Amniotic stem cell (primary cell): ENCODE results near the gene FAM171A2.
"Not testable (repeated sequence)": the region's sequence is repeated elsewhere in the genome, so short reads cannot be mapped to it uniquely, and the experiment has no call there.

Source experiments
- DNase-seq: peaks from one replicate; lab custom pipeline; 2025; lab: John Stamatoyannopoulos, UW

The FAM171A2 gene

DNA sequence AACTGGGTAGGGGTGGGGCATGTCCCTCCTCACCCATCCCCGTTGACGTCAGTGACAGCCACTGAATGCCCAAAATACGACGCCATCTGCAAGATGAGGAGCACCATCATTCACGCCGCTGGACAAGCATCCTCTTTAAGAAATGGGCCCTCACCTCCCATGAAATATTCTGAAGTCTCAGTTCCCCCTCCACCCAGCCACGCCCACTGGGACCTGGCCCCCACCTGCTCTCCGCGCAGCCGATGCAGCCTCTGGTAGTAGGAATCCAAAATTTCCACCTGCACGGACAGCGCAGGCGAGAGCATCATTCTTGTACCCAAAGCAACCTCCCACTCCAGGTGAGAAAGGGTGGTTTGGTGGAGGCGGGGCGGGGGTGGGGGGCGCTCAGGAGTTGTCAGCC lies 20.2 kb upstream of the FAM171A2 start:
- DNase-seq, result no peak

DNA sequence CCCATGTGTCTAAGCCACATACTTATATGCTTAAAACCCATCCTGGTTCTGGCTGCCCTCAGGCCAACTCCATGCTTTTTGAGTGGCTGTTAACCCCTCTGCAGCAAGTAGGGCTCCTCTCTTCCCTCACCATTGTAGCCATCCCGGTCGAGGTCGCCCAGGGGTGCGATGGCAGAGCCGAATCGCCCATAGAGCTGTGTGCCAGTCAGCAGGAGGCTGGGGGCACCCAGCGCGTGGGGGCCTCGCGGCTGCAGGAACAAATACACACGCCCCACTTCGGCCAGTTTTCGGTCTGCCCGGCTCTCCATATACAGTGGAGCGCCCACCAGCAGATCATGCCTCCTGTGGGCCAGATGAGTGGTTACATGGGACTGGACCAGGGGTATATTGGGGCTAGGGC lies 19.7 kb upstream of the FAM171A2 start:
- no peak for DNase-seq

DNA sequence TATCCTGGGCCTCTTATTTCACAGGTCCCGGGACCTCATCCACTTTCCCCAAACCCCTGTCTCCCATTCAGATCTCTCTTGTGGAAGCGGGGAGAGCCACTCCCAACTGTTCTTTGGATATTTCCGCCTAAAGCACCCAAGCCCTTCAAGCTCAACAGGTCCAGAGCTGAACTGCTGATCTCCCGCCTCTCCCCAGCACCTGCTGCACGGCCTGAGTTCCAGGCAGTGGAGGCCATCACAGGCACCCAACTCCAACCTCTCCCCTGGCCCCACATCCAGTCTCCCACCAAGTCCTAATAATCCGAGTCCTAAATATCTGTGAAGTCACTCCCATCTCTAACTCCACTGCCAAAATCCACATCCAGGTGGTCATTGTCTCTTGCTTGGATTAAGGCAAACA lies 19.3 kb upstream of the FAM171A2 start:
- DNase-seq, result no peak

DNA sequence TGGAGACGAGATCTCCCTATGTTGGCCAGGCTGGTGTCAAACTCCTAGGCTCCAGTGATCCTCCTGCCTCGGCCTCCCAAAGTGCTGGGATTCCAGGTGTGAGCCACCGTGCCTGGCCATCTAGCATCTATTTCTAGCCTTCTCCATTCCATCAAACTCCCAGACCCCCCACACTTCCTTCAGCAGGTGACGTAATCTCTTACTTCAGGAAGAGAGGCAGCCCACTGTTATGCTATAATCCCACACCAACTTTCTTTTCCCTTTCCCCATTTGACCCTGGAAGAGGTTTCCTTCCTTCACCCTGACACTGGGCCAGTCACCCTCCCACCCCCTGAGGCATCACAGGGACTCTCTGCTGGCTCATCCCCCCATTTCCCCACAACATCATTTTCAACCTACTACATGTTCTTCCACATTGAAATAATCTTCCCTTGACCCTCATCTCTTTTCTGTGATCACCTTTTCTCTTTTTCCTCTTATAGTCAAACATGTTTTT lies 18.2 kb upstream of the FAM171A2 start:
- DNase-seq, result no peak

DNA sequence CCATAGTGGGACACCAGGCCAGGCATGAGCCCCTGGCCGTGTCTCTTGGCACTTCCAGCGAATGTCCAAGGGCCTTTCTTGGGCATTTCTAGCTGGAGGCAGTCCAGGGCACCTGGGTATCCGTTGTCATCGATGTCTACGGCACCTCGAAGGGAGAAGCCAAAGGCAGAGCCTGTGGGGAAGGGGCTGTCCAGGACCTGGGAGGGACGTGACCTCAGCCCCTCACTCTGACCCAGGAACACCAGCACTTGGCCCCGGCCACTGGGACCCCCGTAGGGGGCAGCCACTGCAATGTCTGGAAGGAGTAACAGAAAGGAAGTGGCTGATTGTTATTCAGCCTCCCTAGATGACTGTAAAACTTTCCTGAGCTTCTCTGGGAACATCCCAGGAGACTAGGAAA lies 17.1 kb upstream of the FAM171A2 start:
- no peak for DNase-seq

DNA sequence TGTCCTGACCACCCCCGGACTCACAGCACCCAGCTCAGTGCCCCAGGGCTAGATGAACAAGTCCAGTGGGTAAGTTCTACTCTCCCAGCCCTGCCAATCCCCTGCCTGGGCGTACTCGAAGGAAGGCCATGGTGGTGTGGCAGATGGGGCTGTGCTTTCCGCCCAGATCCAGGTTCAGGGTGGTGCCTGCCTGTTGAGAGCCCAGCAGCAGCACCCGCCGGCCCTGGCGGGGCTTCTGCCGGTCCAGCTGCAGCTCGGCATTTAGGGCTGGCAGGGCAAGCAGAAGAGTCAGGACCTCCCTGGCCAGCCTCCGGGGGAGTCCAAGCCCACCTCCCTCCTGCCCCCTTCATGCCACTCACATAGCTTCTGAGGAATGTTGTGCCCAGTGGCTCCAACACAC lies 16.2 kb upstream of the FAM171A2 start:
- DNase-seq, result no peak

DNA sequence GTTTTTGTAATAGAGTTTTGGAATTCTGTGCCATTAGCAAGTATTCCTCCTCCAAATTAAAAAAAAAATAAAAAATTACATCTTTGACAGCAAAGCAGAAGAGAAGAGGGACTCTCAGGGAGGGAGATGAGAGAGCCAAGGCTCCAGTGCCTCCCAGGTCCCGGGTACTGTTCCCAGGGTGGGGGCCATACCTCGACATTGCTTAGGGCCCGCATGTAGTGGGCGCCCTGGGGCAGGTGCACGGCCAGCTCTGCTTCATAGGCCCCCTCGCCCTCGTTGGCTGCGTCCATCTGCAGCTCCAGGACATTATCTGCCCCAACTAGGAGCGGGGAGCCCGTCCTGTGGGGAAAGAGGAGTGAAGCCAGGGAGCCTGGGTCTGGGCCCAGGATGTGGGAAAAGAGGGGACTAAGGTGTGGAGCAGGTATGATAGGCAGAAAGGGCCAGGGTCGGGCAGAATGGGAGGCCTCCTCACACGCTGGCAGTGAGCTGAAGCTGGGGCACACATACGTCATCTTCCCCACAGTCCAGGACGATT lies 14.6 kb upstream of the FAM171A2 start:
- no peak for DNase-seq

DNA sequence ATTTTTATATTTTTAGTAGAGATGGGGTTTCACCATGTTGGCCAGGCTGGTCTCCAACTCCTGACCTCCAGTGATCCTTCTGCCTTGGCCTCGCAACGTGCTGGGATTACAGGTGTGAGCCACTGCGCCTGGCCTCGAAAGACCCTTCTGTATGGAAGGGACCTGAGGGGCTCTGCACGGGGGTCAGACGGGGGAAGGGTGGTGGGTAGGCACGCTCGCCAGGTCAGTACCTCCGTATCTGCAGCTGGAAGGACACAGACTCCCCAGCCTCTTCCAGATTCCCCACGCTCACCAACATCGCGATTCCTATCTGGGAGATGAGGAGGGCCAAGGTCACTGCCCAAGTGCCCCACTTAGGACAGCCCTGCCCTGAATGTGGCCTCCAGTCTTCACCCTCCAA lies 13.1 kb upstream of the FAM171A2 start:
- DNase-seq, result no peak

DNA sequence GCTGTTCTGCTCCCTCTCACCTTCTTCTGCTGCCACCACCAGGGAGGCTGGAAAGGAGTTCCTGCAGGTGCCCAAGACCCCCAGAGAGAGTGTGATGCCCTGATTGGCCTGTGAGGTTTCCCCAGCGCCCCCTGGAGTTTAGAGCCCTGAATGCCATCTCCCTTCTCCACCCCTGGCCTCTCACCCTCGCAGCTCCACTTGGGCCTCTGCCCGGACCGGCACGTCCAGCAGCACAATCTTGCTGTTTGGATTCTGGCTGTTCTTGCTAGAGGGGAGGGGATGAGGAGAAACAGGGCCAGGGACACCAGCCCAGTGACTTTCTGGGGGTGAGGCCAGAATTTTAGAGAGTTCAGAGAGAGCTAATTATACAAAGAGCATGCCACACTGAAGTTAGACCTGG lies 12.5 kb upstream of the FAM171A2 start:
- no peak for DNase-seq

DNA sequence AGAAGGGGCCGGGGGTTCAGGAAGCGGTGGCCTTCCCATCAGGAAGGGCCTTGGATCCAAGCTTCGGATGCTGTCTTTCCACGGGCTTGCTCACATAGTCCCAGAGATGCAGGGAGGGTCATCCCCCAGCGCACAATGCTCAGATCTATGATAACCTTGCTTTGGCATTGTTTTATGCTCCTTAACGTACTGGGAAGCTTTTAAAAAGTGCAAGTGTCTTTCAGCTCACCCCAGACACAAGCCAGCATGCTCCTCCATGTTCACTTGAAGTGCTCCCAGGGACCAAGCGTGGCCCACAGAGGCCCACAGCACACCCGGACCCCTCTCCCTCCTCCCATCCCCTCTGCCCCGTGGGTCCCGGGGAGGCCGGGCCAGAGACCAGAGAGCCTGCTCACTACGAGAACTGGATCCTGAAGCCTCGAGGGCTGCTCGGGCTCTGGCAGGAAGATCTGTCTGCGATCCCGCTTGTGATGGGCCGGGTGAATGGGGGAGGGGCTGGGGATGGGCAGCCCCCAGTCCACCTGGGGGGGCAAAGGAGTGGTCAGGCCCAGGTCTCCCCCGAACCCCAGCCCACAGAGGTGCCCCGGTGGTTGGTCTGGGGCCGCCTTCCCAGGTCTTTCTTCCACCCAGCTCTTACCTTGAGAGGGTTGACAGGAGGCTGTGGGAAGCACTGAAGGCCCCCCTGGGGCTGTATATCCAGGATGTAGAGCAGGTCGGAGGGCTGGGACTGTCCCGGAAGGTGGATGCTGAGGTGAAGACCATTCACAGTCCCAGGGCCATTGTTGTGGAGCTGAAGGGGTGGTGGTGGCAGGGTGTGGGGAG lies 11.8 kb upstream of the FAM171A2 start:
- no peak for DNase-seq

DNA sequence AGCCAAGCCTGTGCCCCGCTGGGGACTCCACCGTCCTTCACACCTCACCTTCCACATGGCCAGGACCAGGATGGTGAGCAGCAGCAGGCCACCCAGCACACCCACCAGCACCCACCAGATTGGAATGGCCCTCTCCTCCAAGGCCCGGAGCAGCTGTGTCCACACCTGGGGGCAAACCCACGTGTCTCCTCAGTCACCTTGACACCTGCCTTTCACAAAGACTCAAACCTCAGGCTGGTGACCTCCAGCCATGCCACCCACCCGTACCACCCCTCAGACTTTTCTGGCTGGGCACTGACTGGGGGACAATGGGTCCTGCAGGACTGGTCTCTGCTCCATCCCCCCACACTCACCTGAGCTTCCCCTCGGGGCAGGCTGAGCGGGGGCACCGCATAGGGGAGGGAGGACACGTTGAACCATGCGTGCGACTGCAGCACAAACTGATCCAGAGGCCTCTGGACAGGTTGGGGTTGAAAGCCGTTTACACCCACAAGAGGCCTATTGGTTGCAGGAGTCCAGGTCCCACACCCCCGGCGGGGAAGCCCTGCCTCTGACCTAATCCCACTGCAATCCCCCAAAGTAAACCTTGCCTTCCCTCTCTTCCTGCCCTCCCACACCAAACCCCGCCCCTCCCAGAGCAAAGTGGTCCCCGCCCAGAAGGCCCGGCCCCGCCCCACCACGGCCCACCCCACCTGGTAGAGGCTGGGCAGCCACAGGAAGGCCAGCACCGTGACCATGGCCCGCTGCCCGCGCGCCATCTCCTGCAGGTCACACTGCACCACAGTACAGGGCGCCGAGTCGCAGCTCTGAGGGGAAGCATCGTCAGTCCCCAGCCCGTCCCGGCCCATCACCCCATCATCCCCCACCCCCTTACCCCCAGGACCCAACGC lies 10.9 kb upstream of the FAM171A2 start:
- DNase-seq, result no peak

DNA sequence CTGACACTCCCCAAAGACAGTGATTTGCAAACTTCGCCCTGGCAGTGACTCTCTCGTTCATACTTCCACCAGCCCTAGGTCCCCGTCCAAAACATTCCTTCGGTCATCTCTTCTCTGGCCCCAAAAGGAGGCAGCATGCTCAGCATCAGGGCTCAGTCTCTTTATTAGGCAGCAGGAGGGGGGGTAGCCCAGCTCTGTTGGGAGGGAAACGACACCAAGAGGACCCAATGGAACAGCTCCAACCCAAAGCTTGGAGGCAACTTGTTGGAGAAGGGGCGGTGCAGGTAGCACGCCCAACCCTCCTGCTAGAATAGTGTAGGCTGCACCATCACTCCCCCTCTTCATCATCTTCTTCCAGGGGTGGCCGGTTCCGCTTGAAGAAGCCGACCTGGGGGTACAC lies 8.4 kb upstream of the FAM171A2 start:
- DNase-seq, result no peak

DNA sequence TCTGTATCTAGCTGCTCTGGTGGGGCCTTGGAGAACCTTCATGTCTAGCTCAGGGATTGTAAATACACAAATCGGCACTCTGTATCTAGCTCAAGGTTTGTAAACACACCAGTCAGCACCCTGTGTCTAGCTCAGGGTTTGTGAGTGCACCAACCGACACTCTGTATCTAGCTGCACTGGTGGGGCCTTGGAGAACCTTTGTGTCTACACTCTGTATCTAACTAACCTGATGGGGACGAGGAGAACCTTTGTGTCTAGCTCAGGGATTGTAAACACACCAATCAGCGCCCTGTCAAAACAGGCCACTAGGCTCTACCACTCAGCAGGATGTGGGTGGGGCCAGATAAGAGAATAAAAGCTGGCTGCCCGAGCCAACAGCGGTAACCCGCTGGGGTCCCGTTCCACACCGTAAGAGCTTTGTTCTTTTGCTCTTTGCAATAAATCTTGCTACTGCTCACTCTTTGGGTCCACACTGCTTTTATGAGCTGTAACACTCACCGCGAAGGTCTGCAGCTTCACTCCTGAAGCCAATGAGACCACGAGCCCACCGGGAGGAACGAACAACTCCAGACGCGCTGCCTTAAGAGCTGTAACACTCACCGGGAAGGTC lies 5.9 kb upstream of the FAM171A2 start:
- DNase-seq, result not testable (repeated sequence)

DNA sequence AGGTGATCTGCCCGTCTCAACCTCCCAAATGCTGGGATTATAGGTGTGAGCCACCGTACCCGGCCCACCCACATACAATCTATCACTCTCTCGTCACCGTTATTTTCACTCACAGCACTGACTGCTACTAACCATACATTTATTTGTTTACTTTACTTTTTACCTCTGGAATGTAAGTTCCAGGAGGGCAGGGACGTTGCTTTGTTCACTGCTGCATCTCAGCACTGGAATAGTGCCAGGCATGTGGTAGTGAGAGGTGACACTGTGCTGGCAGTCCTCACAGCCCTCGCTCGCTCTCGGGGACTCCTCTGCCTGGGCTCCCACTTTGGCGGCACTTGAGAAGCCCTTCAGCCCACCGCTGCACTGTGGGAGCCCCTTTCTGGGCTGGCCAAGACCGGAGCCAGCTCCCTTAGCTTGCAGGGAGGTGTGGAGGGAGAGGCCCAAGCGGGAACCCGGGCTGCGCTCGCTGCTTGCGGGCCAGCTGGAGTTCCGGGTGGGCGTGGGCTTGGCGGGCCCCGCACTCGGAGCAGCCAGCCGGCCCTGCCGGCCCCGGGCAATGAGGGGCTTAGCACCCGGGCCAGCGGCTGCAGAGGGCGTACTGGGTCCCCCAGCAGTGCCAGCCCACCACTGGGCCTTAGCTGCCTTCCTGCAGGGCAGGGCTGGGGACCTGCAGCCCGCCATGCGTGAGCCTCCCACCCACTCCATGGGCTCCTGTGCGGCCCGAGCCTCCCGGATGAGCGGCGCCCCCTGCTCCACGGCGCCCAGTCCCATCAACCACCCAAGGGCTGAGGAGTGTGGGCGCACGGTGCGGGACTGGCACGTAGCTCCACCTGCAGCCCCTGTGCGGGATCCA lies 5.0 kb upstream of the FAM171A2 start:
- not testable (repeated sequence) for DNase-seq

DNA sequence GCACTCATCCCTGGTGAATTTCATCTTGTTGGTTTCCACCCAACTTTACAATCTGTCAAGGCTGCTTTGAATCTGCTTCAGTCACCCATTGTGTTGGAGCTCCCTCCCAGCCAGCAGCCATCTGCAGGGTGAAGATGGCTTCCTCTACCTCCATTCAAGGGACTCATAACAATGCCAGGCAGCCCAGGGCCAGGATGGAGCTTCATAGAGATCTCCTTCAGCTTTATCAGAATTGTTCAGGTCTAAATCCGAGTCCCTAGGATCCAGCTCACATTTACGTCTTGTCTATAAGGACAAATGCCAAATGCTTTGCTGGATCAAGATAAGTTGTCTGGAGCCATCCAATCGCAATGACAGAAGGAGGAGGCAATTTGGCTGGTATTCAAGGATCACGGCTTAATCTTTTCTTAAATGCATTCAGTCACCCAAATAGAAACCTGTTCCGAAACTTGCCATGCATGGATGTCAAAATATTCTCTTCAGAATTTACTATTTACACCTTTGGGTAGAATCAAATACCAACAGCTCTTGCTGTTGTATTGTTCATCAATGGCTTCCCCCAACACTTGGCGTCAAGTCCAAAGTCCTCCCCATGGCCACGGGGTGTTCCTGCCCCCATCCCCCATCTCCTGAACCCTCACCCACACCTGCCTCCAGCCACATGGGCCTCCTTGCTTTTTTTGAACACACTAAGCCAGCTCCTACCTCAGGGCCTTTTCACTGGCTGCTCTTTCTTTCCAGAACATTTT lies 3.8 kb upstream of the FAM171A2 start:
- DNase-seq, result no peak

DNA sequence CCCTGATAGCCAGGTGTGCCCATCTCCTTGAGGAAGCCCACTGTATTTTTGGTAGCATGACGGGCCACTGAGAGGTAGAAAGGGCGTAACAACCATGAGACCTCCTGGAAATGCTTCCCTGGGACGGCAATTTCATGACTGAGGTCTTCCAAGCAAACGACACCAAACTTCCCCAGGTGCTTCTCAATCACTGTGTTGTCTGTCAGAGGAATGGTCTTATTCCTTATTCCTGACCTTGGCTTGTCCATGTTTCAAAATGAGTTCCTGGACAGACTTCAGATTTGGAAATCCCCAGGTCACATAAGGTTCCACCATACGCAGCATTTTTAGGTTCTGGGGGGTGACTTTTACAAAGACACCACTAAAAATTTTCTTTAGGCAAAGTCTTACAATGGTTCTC lies 1.4 kb upstream of the FAM171A2 start:
- not testable (repeated sequence) for DNase-seq

DNA sequence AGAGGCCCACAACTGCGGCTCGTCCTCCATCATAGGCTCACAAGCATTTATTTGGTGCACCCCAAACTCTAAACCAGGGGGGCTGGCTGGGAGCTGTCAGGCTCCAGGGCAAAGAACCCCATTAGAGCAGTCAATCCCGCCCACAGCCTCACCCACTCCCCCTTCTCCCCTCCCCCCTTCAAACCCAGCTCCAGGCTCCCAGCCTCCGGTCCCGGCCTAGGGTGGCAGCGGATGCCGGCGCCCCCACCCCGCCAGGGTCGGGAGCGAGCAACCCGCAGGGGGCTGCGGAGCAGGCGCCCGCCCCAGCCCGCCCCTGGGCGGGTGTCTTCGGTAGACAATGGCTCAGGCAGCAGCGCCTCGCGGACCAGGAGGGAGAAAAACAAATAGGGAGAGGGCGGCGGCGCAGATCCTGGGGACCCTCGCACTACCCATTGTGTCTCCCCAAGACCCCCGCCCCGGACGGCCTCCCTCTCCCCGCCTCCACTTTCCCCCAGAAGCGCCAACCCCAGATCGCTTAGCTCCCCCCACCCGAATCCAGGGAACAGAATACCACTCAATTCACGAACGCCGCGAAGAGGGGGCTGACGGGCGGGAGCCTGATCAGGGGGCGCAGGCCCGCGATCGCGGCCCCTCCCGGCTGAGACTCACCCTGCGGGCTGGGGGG lies 572 bp downstream of the FAM171A2 start:
- no peak for DNase-seq

DNA sequence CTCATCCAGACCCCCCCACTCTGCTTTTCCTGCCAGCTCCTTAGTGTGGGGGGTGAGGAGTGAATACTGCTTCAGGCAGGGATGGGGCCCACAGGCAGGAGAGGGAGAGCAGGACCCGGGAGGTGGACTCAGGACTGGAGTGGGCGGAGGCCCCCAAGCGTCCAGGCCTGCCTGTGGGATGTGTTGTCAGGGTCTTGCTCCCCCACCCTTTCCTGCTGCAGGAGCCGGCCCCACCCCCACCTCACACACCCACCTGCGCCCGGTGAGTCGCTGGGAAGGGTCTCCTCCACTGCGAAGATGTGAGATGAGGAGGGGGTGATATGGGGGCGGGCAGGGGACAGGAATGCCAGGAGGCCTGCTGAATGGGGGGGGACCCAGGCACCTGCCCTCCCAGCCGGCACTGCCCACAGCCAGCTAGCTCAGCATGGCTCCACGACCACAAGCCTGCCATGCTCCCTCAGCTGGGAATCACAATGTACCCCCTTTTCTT lies 1.1 kb downstream of the FAM171A2 start:
- no peak for DNase-seq

DNA sequence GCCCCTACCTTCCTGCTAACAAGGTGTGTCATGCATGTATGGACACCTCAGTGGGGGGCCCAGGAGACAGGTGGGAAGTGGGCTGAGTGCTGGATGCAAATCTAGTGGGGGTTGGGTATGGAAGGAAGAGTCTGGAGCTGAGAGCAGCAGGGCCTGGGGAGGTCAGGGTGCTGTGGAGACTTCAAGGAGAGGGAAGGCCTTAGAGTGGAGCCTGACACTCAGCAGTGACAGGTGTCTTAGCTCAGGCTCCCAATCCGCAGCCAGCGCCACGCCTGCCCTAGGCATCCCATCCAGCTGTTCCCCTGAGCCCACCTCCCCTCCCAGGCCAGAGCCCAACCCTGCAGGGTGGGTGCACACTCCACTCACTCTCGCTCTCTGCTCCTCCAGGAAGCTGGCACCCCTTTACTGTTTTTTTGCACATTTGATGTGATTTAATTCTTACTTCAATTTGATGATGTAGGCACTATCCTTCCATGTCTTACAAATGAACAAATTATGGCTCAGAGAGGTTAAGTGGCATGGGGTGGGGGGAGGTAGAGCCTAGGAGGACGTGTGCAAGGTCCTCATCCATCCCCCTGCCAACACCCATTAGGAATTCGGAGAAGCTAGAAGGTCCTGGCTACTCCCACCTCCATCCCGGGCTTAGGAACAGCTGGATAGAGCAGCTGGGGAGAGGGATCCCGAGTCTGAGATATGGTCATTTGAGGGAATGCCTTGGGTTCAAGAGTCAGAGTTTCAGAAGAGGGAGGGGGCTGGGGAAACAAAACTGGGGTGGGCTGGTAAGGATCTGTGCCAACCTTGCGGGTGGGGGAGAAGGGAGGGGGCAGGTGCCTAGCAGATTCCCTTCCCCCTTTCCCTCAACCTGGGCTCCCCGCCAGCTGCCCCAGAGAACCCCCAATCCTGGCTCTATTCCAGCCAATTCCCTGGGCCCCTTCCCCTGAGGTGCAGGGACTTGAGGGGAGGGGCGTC lies 2.1 kb downstream of the FAM171A2 start:
- DNase-seq, result no peak
